RWPE2 (cell line): ENCODE results near the gene ARHGAP18.
A peak's percentile ranks its signal among the peaks of the same experiment; 100 is the strongest.

Source experiments
- ATAC-seq: fragments of 200-7000 bp; cut with Tn5 transposase; 3 replicates; pipeline ENCODE4 v1.9.1; 2021; ENCODE audit warnings: low read depth
- DNase-seq: peaks from one replicate; pipeline ENCODE4 v3.0.0-alpha.2; 2020; ENCODE audit warnings: low spot score
- H3K27ac ChIP-seq: fragments of 450-650 bp; 2 replicates; pipeline ENCODE4 v1.5.1; 2017; ENCODE audit warnings: mild to moderate bottlenecking; ENCODE audit not compliant: poor library complexity, severe bottlenecking
- H3K27me3 ChIP-seq: fragments of 250-450 bp; sonication (Bioruptor Pico); 2 replicates; pipeline ENCODE4 v1.5.1; 2021; ENCODE audit warnings: mild to moderate bottlenecking, moderate library complexity; ENCODE audit not compliant: insufficient read depth, poor library complexity, severe bottlenecking
- H3K36me3 ChIP-seq: fragments of 250-450 bp; sonication (Bioruptor Pico); 2 replicates; pipeline ENCODE4 v1.5.1; 2020; ENCODE audit warnings: low read depth, mild to moderate bottlenecking, moderate library complexity
- H3K4me1 ChIP-seq: fragments of 250-450 bp; sonication (Bioruptor Pico); 2 replicates; pipeline ENCODE4 v1.5.1; 2021; ENCODE audit warnings: mild to moderate bottlenecking, moderate library complexity; ENCODE audit not compliant: insufficient read depth, poor library complexity, severe bottlenecking
- H3K4me3 ChIP-seq: fragments of 250-450 bp; sonication (Bioruptor Pico); 2 replicates; pipeline ENCODE4 v1.5.1; 2021; ENCODE audit warnings: mild to moderate bottlenecking, moderate library complexity; ENCODE audit not compliant: severe bottlenecking
- H3K9me3 ChIP-seq: fragments of 250-450 bp; sonication (Bioruptor Pico); 2 replicates; pipeline ENCODE4 v1.5.1; 2021; ENCODE audit warnings: mild to moderate bottlenecking, moderate library complexity; ENCODE audit not compliant: severe bottlenecking
- TF ChIP-seq, protein P1 (sequence below): fragments of 450-650 bp; IDR thresholded peaks from one replicate; pipeline ENCODE4 v1.5.1; 2017; ENCODE audit warnings: mild to moderate bottlenecking, moderate library complexity; ENCODE audit not compliant: poor library complexity, severe bottlenecking

Gene ARHGAP18

DNA sequence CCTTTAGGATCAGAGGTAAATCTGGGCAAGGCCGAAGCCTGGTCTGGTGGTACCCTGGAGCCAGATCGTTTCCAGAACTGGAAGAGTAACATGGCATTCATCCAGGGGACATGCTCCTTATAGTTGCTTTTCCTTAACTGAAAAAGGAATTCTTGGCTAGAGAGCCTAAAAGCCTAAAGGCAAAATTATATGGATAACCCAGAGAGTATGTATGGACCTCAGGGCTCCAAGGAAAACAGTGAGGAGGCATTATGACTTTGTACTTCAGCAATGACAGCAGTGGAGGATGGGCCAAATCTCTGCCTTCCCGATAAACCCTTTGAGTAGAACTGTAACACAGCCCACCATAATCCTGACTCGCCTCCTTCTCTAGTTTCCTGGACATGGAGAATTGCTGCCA lies 29.3 kb downstream of the ARHGAP18 start:
- no peak for ATAC-seq
- peaks cover 73% of the 10 kb centered on the region for H3K4me1 ChIP-seq
- DNase-seq: no peak
- H3K27ac ChIP-seq: peak overlapping the region; percentile 98
- no peaks in the 10 kb centered on the region for H3K27me3 ChIP-seq
- H3K4me3 ChIP-seq: no peak overlapping the region
- H3K9me3 ChIP-seq: no peaks in the 10 kb centered on the region
- TF ChIP-seq, protein P1, sequence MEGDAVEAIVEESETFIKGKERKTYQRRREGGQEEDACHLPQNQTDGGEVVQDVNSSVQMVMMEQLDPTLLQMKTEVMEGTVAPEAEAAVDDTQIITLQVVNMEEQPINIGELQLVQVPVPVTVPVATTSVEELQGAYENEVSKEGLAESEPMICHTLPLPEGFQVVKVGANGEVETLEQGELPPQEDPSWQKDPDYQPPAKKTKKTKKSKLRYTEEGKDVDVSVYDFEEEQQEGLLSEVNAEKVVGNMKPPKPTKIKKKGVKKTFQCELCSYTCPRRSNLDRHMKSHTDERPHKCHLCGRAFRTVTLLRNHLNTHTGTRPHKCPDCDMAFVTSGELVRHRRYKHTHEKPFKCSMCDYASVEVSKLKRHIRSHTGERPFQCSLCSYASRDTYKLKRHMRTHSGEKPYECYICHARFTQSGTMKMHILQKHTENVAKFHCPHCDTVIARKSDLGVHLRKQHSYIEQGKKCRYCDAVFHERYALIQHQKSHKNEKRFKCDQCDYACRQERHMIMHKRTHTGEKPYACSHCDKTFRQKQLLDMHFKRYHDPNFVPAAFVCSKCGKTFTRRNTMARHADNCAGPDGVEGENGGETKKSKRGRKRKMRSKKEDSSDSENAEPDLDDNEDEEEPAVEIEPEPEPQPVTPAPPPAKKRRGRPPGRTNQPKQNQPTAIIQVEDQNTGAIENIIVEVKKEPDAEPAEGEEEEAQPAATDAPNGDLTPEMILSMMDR: no peak
- peaks cover 6% of the 10 kb centered on the region; the same call in 1 of the 2 replicates for H3K36me3 ChIP-seq

DNA sequence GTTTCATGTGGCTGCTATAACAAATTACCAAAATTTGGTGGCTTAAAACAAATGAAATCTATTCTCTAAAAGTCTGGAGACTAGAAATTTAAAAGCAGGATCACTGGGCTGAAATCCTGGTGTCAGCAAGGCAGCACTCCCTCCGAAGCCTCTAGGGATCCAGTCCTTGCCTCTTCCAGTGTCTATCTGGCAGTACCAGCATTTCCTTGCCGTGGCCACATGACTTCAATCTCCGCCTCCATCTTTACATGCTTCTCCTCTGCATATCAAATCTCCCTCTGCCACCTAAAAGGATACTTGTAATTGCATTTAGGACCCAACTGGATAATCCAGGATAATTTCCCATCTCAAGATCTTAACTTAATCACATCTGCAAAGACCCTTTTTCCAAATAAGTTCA lies 30.2 kb downstream of the ARHGAP18 start:
- Histone ChIP-seq H3K4me1 (peaks cover 66% of the 10 kb centered on the region), H3K4me3 (no peak overlapping the region), H3K9me3 (no peaks in the 10 kb centered on the region), H3K36me3 (peaks cover 6% of the 10 kb centered on the region), H3K27me3 (no peaks in the 10 kb centered on the region), H3K27ac (peak overlapping the region; percentile 98)
- no peak for DNase-seq
- TF ChIP-seq, protein P1: no peak
- no peak for ATAC-seq

DNA sequence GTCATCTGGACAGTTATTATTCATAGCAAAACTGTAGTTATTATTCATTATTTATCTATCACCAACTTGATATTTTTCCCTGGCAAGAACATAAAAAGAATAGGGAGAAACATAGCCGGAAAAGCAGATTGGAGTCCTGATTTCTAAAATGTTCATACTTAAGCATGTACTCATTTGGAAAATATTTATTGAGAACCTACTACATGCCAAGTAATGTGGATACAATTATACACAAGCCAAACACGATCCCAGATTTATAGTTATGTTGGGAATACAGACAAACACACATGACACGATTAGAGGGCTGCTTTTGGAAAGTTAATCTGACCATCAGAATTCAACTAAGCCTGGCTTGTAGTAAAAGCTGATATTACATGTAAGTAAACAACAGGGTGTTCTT lies 30.7 kb downstream of the ARHGAP18 start:
- no peak for ATAC-seq
- Histone ChIP-seq H3K4me1 (peaks cover 66% of the 10 kb centered on the region), H3K9me3 (no peaks in the 10 kb centered on the region), H3K27ac (peak overlapping the region; percentile 98), H3K27me3 (no peaks in the 10 kb centered on the region), H3K36me3 (peaks cover 6% of the 10 kb centered on the region), H3K4me3 (no peak overlapping the region)
- DNase-seq: no peak
- TF ChIP-seq, protein P1: no peak

DNA sequence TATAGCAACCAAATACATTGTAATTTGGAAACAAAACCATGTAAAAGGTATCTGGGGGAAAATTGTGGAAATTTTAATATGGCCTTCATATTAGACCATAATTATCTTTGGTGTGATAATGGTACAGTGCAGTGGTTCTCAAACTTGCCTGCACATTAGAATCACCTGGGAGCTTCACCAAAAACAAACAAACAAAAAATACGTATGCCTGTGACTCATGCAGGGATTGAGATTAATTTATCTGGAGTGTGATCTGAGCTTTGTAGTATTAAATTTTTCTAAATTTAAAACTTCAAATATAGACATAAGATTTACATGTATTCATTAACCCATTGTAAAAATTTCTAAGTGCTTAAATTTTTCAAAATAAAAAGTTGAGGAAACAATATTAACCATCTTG lies 31.5 kb downstream of the ARHGAP18 start:
- ATAC-seq: peak; percentile 64; the same call in 2 of the 3 replicates
- peaks cover 68% of the 10 kb centered on the region for H3K4me1 ChIP-seq

More for the DNA sequence above, 31.5 kb downstream of the ARHGAP18 start:
- H3K4me3 ChIP-seq: no peak overlapping the region
- no peaks in the 10 kb centered on the region for H3K27me3 ChIP-seq
- H3K27ac ChIP-seq: peak overlapping the region; percentile 98
- H3K9me3 ChIP-seq: no peaks in the 10 kb centered on the region
- TF ChIP-seq, protein P1: no peak
- H3K36me3 ChIP-seq: peaks cover 6% of the 10 kb centered on the region
- DNase-seq: no peak
